GM12864 (cell line): ENCODE data around the gene MANSC4.

Experiments
- DNase-seq: peaks from one replicate; pipeline ENCODE4 v3.0.0-alpha.2; 2011; ENCODE audit warnings: low read depth
- H3K4me3 ChIP-seq: 2 replicates; pipeline ENCODE4 v1.5.1; 2011; ENCODE audit warnings: mild to moderate bottlenecking, low read depth, low read length, control low read depth
- TF ChIP-seq, protein P1 (sequence below): IDR thresholded peaks from 2 replicates; pipeline ENCODE4 v1.5.1; 2011; ENCODE audit warnings: low read depth, mild to moderate bottlenecking, moderate library complexity, low read length, control low read depth, inconsistent platforms; ENCODE audit errors: missing control alignments

MANSC4 gene

GRCh38 chr12:27810756-27811155, 30.7 kb upstream of the MANSC4 start:
- TF ChIP-seq, protein P1, sequence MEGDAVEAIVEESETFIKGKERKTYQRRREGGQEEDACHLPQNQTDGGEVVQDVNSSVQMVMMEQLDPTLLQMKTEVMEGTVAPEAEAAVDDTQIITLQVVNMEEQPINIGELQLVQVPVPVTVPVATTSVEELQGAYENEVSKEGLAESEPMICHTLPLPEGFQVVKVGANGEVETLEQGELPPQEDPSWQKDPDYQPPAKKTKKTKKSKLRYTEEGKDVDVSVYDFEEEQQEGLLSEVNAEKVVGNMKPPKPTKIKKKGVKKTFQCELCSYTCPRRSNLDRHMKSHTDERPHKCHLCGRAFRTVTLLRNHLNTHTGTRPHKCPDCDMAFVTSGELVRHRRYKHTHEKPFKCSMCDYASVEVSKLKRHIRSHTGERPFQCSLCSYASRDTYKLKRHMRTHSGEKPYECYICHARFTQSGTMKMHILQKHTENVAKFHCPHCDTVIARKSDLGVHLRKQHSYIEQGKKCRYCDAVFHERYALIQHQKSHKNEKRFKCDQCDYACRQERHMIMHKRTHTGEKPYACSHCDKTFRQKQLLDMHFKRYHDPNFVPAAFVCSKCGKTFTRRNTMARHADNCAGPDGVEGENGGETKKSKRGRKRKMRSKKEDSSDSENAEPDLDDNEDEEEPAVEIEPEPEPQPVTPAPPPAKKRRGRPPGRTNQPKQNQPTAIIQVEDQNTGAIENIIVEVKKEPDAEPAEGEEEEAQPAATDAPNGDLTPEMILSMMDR, result no peak
- no peak for DNase-seq
- no peak overlapping the region for H3K4me3 ChIP-seq

DNA sequence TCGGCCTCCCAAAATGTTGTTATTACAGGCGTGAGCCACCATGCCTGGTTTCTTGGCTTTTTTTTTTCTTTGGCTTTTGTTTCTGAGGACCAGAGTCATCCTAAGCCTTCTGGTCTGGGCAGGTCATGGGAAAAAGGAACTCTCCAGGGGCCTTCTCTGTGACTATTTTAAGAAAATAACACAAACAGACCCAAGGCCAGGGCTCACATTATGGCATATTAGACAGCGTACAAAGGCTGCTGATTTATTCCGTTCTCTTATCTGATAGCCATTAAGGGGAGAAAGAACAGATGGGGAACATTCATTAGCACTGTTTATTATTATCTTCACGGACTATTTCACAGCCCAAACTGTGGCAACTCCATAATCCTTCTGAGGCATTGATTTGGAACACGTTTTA, 28.8 kb upstream of the MANSC4 start:
- H3K4me3 ChIP-seq, result no peak overlapping the region
- TF ChIP-seq, protein P1, result no peak
- DNase-seq, result no peak

GRCh38 chr12:27807063-27807703, 27.1 kb upstream of the MANSC4 start:
- TF ChIP-seq, protein P1, result no peak
- no peak overlapping the region for H3K4me3 ChIP-seq
- DNase-seq, result no peak

DNA sequence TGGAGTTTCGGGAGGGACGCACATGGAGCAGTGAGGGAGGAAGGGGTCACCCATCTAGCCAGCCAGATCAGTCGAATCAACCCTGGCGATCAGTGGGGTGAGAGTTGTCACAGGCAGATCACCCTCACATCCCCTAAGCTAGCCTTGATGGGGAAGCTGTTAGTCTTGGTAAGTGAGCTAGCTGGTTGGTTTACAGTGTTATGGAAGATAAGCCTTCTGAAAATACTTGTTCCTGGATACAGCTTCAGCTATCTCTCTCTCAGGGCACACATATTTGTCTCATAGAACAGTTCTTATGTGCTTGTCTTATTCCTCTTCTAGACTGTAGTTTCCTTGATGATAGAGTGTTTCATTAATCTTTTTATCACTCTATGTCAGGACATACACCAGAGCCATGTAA, 26.2 kb upstream of the MANSC4 start:
- DNase-seq, result no peak
- TF ChIP-seq, protein P1, result no peak
- H3K4me3 ChIP-seq, result no peak overlapping the region

DNA sequence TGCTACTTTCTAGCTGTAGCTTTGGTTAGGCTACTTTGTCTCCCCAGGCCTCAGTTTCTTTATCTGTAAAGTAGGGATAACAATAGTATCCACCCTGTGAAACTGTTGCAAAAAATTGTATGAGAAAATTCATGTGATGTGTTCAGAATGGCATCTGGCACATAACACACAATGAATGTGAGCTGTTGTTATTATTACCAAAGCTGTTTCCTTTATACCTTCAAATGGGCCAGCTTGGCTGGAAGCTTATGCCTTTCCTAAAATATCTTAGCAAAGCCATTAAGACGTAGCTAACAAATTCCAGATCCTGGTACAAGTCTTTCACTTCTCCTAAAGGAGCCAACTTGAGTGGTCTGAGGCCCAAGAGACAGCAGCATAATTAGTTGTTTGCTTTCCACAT, 25.2 kb upstream of the MANSC4 start:
- DNase-seq, result no peak
- no peak overlapping the region for H3K4me3 ChIP-seq
- TF ChIP-seq, protein P1, result no peak

DNA sequence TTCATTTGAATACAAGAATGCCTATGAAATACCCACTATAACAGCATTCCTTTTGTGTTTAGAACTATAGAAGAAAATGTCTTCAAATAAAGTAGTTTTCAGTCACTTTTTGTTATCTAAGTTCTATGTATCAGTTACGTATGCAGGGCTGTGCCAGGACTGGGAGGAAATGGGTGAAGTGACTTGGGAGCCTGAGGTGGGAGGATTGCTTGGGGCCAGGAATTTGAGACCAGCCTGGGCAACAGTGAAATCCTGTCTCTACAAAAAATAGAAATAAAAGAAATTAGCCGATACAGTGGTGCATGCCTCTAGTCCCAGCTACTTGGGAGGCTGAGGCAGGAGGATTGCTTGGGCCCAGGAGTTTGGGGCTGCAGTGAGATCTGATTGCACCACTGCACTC, 22.9 kb upstream of the MANSC4 start:
- TF ChIP-seq, protein P1, result no peak
- no peak overlapping the region for H3K4me3 ChIP-seq
- no peak for DNase-seq

DNA sequence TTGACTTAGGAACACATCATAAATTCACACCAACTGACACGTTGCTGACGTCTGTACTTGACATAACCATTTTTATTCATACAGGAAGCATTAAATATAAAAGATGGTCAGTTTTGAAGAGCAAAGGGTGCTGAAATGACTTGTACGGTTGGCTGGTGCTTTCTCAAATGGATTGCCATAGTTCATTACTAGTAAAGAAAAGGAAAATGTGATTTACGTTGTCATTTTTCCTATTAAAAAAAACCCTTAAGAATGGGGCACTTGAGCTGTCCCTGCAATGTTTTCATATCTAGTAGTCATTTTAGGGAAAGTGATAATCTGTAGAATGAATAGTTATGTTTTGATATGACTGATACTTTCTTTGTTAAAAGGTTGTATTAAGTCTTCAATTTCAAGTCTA, 22.5 kb upstream of the MANSC4 start:
- TF ChIP-seq, protein P1, result no peak
- no peak for DNase-seq

More for the DNA sequence above, 22.5 kb upstream of the MANSC4 start:
- no peak overlapping the region for H3K4me3 ChIP-seq
